GM13977 (cell line): ENCODE measurements around the gene SUPV3L1.

Experiments
- DNase-seq: peaks from one replicate; pipeline ENCODE4 v3.0.0; 2012; ENCODE audit warnings: low spot score
- CTCF ChIP-seq: IDR thresholded peaks from 2 replicates; pipeline ENCODE4 v1.5.1; 2012; ENCODE audit warnings: mild to moderate bottlenecking, control low read depth; ENCODE audit not compliant: insufficient read depth; ENCODE audit errors: extremely low read depth, missing control alignments
- in situ Hi-C: fragments of 300-500 bp; cut with MboI; formaldehyde crosslinking; loops from one replicate; pipeline ENCODE4 v1.12.0; 2022; ENCODE audit warnings: low sequenced_read_pairs, low pct_unique_long_range_greater_than_20kb, mixed read lengths, inconsistent platforms; ENCODE audit not compliant: unreplicated experiment

The SUPV3L1 gene

DNA sequence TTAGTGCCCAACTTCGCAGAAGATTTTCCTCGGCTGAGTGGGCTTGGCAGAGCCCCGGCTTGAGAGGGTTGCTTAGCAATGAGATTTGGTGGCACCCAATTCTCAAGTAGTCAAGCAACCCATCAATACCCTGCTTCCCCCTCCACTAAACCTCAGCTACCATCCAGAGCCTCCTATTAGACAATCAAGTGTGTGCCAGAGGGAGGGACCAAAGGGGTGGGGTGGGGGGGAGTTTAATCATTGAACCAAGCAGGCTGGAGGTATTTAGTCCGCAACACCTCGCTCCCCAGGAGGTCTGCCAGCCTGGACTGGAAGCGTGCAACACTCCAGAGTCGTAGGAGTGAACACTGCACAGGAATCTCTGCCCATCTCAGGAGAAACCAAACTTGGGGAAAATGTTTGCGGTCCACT lies 40.0 kb downstream of the SUPV3L1 start, which contains the start of gene HKDC1:
Gene HKDC1, plus strand, starts transcription at position 292 of the 411 bp plus-strand sequence. Its CDS starts 104 bp downstream, at position 396.
- TF ChIP-seq CTCF = no peak
- no peak for DNase-seq
- in situ Hi-C loops = loop anchor here (25.0 kb wide), 1 partner anchor 208 kb away; no protein-coding TSS in a partner anchor

- in situ Hi-C loops = loop anchor here (25.0 kb wide), 1 partner anchor 208 kb away; no protein-coding TSS in a partner anchor
- no peak for DNase-seq
- no peak for TF ChIP-seq CTCF
Measured at GRCh38 chr10:69220507-69220906, 40.5 kb downstream of the SUPV3L1 start.

- TF ChIP-seq CTCF = peak; percentile 60
- in situ Hi-C loops = loop anchor here (25.0 kb wide), 1 partner anchor 210 kb away; no protein-coding TSS in a partner anchor
- DNase-seq = peak; percentile 81
Measured at GRCh38 chr10:69222157-69223027, 42.4 kb downstream of the SUPV3L1 start.

DNA sequence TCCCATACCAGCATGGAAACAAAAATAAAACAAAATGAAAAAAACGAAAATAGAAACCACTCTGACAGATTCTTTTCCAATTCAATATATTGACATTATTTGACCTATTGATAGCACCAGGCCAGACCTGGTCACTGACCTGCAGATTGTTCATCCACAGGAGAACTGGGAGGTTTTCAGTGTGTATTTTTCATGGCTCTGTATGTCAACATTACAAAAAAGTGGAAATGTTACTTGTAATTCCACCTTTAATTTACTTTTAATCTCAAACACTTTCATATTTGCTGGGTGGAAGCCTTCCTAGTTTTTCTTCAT lies 43.0 kb downstream of the SUPV3L1 start:
- in situ Hi-C loops = loop anchor here (25.0 kb wide), 1 partner anchor 211 kb away; no protein-coding TSS in a partner anchor
- no peak for TF ChIP-seq CTCF
- DNase-seq = no peak

DNA sequence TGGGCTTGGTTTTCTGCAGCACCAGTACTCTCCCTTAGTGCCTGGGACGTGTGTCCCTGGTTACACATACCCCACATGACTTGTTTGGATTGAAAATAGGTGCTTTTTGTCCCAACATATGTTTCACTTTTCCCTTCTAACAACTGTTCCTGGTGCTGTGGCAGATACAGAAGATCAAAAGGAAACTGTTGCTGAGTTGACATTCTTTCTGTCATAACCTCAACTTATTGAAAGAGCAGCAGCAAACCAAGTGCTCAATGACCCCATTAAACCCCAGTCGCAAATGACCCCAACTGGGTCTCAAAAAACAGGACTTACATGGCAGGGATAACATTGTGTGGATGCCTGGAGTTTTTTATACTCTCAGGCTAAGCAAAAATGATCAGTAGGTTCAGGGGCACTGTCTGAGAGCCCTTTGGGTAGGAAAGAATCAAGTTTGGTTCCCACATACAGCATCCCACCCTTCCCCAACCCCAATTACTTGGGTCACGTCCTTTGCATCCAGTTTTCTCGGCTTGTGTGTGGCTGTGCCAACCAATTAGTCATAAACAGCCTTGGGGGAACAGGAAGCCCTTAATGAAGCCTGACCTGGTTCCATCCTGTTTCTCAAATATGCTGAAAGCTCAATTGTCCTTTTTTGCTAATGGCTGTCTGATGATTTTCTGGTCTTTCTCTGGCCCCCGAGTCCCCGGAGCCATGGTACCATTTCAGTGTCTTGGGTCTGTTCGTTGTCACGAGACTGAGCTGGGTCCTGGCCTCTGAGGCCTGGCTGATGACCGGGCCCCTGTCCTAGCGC lies 45.0 kb downstream of the SUPV3L1 start:
- TF ChIP-seq CTCF = no peak
- in situ Hi-C loops = loop anchor here (25.0 kb wide), 1 partner anchor 213 kb away; no protein-coding TSS in a partner anchor
- DNase-seq = no peak

GRCh38 chr10:69225681-69226080 lies 45.6 kb downstream of the SUPV3L1 start:
- no peak for DNase-seq
- in situ Hi-C loops = no loop called here
- TF ChIP-seq CTCF = no peak
